Ovary (tissue), 9 donors: Measurements from ENCODE around the gene GNAS-AS1. TPM values are rescaled to one million over a fixed set of nuclear protein-coding genes. Genes with fewer than 3 reads are reported as not detected.

Experiments
- DNase-seq, 5 donors: peaks; one replicate each; pipeline ENCODE4 v3.0.0-alpha.2; 2019 to 2020
- H3K27ac ChIP-seq, 2 donors: fragments of 200-600 bp; one replicate each; pipeline versions ENCODE4 v1.5.1 to v1.8.0; 2019 to 2022
- H3K27me3 ChIP-seq: fragments of 200-600 bp; one replicate; pipeline ENCODE4 v1.8.0; 2022
- H3K36me3 ChIP-seq: fragments of 200-600 bp; sonication (generic); one replicate; pipeline ENCODE4 v1.5.1; 2019
- H3K4me1 ChIP-seq: one replicate; pipeline ENCODE4 v1.8.1; 2013; ENCODE audit warnings: mild to moderate bottlenecking, moderate library complexity; ENCODE audit not compliant: insufficient read depth
- H3K4me3 ChIP-seq: fragments of 200-600 bp; sonication (generic); one replicate; pipeline ENCODE4 v1.5.1; 2017
- H3K9me3 ChIP-seq, 2 donors: fragments of 200-600 bp in 1 of 2; sonication (generic) in 1 of 2; one replicate each; pipeline versions ENCODE4 v1.5.1 to v1.8.1; 2013 to 2019; ENCODE audit warnings: mild to moderate bottlenecking in 1 of 2, moderate library complexity in 1 of 2
- CTCF ChIP-seq, 3 donors: fragments of 450-650 bp in 2 of 3; fragments of 200-600 bp in 1 of 3; IDR thresholded peaks; one replicate each; pipeline versions ENCODE4 v1.5.1 to v1.8.0; 2016 to 2022; ENCODE audit warnings: antibody characterized with exemption in 3 of 3, mild to moderate bottlenecking in 1 of 3
- EP300 ChIP-seq: sonication (generic); formaldehyde crosslinking; IDR thresholded peaks from one replicate; pipeline ENCODE4 v1.6.1; 2017; ENCODE audit warnings: antibody characterized with exemption
- POLR2A ChIP-seq: fragments of 450-650 bp; IDR thresholded peaks from one replicate; pipeline ENCODE4 v1.6.1; 2017; ENCODE audit warnings: antibody characterized with exemption, mild to moderate bottlenecking, moderate library complexity
- WGBS, 3 donors: extraction: QIAGEN DNeasy Blood & Tissue Kit in 1 of 3; methylation state at CpG; one replicate each; pipeline versions ENCODE4 v1.1.5 to v1.1.7; 2013 to 2017; 5-methylcytosine and 5-hydroxymethylcytosine counted together
- intact Hi-C, 4 donors: fragments of 100-400 bp; cut with DNase I; formaldehyde crosslinking; loops; one replicate each; pipeline versions ENCODE4 v1.11.0 to v1.15.1; 2022 to 2023
- polyA plus RNA-seq, 2 donors: library from polyadenylated mRNA; stranded (reverse); fragments of 200-250 nt in 1 of 2; fragments of 350-450 nt in 1 of 2; fragmentation: Illumina TruSeq in 1 of 2; extraction: RNeasy Lipid Tissue Mini Kit (QIAGEN cat#74804) in 1 of 2; gene quantifications; one replicate each; pipeline ENCODE4 v1.2.3, GENCODE V29; 2013 to 2014
- total RNA-seq, 7 donors: library from RNA; depleted of rRNA in 2 of 7; stranded (reverse); fragments of >200 nt in 2 of 7; fragmentation: NEBNext Ultra II Directional in 3 of 7; extraction: Animal tissue kit (Norgen Biotek cat#: 25700) in 3 of 7; gene quantifications; one replicate each; pipeline versions ENCODE4 v1.1.0 to v1.2.4, GENCODE V29; 2016 to 2023
- donor health status: DM: no; HTN: no; CAD: no; lungs with moderate emphysema.
- donor health status: DM: no; HTN: no; CAD: no.
- donor health status: Bipolar disorder and iron deficiency.
- donor health status: DM: yes; HTN: yes; CAD: no.
- donor health status: DM: no; HTN: no; CAD: no.
- donor health status: DM: yes; HTN: yes; CAD: no.

GNAS-AS1 gene
- total and polyA plus RNA-seq, 9 donors, result 0.10 to 0.37 (median 0.18) TPM; not detected in 2

- no peak for TF ChIP-seq EP300
- no peaks in the 10 kb centered on the region for H3K9me3 ChIP-seq
- no peaks in the 10 kb centered on the region for H3K36me3 ChIP-seq
- no peak overlapping the region for H3K27ac ChIP-seq
- H3K4me1 ChIP-seq, result peaks cover 13% of the 10 kb centered on the region
- H3K4me3 ChIP-seq, result no peak overlapping the region
- intact Hi-C loops, result loop anchor here in 3 of 4 donors (5.0 to 10.0 kb wide), 3 partner anchors 85 to 245 kb away; partner anchors contain the start of genes CTSZ (in 1 of the 3), NELFCD (in 1 of the 3) and STX16 (in 1 of the 3)
- 14 to 31% (median 21%) methylated on average over 4 of the region's 4 CpGs for WGBS, 3 donors
- DNase-seq, result no peak
- no peaks in the 10 kb centered on the region for H3K27me3 ChIP-seq
These were observed 46.8 kb upstream of the GNAS-AS1 start for GRCh38 chr20:58897488-58897887.

GRCh38 chr20:58896820-58897219 is 46.1 kb upstream of the GNAS-AS1 start:
- peaks cover 11% of the 10 kb centered on the region for H3K4me1 ChIP-seq
- intact Hi-C loops, result loop anchor here in 3 of 4 donors (5.0 to 10.0 kb wide), 3 partner anchors 85 to 245 kb away; partner anchors contain the start of genes CTSZ (in 1 of the 3), NELFCD (in 1 of the 3) and STX16 (in 1 of the 3)

DNA sequence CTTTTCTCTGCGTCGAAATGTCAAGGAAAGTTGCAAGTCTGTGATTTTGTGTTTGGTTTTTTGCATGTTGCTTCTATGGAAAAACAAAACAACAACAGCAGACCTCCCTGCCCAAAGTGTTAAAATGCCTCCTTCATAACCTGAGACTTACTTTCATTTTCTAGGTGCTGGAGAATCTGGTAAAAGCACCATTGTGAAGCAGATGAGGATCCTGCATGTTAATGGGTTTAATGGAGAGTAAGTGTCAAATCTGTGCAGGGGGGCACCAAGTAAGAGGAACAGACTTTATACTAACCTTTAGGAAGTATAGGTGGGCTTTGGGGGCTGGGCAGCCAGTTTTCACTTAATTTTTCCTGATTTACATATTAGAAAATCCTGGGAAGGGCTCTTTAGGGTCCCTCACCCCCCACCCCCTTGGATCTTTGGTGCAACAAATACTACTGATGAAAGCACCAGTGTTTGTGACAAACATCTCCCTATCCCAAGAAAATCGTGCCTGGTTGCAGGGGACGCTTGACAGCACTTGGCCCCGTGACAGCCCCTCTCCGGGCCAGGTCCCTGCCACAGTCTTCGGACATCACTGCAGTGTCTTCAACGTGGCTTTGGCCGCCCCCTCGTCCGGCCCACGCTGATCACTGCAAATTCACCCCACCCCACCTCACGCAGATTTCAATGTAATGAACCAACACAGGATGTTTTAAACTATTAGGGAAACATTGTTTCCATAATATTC is 44.9 kb upstream of the GNAS-AS1 start:
- no peak for DNase-seq
- WGBS, 3 donors, result 28 to 47% (median 41%) methylated on average over 13 of the region's 13 CpGs
- no peak overlapping the region for H3K27ac ChIP-seq
- H3K4me1 ChIP-seq, result peaks cover 11% of the 10 kb centered on the region
- TF ChIP-seq POLR2A (no peak), EP300 (no peak), CTCF (IDR thresholded peaks at IDR 0.05) (no peak)
- no peaks in the 10 kb centered on the region for H3K27me3 ChIP-seq
- no peaks in the 10 kb centered on the region for H3K36me3 ChIP-seq
- intact Hi-C loops, result loop anchor here in 3 of 4 donors (5.0 to 10.0 kb wide), 3 partner anchors 87 to 243 kb away; partner anchors contain the start of genes CTSZ (in 1 of the 3), NELFCD (in 1 of the 3) and STX16 (in 1 of the 3)
- H3K9me3 ChIP-seq, result no peaks in the 10 kb centered on the region
- no peak overlapping the region for H3K4me3 ChIP-seq

More at GRCh38 chr20:58896820-58897219, 46.1 kb upstream of the GNAS-AS1 start:
- no peak for DNase-seq
- no peak overlapping the region for H3K4me3 ChIP-seq
- no peaks in the 10 kb centered on the region for H3K27me3 ChIP-seq
- no peaks in the 10 kb centered on the region for H3K36me3 ChIP-seq
- 60 to 69% (median 67%) methylated on average over 3 of the region's 3 CpGs for WGBS, 3 donors
- no peak for TF ChIP-seq POLR2A
- no peak for TF ChIP-seq CTCF (IDR thresholded peaks at IDR 0.05)
- no peak for TF ChIP-seq EP300
- no peak overlapping the region for H3K27ac ChIP-seq
- no peaks in the 10 kb centered on the region for H3K9me3 ChIP-seq

DNA sequence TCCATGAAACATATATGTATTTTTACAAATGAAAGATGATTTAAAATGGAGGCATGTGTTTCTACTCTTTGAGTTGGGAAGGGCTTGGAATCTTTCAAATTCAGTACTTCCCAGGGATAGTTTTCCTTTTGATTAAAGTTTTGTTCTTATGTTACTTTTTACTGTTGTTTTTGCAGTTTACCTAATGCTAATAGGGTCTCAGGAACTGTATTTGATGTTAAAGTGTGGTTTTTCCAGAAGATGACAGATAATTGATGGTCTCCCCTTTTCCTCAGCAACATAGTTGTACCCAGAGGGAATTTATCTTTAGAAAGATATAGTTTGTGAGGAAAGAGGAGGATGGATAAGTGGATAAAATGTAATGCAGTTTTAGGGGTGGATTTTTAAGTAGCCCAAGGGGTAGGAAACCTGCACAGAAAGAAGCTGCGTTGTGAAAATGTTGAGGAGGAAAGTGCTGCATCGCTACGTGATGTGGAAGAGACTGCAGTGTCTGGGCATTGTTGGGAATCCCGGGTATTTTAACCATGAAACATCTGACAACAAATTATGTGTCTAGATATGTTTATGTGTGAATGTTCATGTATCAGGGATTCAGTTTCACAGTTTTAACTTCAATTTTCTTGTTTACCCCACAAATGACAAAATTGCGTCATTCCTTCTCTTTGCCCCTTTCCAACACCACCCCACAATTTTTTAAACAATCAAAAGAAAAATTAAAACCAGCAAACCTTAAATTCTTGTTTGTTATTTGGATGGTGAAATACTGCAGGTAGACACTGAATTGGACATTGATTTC is 44.1 kb upstream of the GNAS-AS1 start:
- intact Hi-C loops, result loop anchor here in 3 of 4 donors (5.0 to 10.0 kb wide), 5 partner anchors 87 to 243 kb away; partner anchors contain the start of genes NELFCD (in 2 of the 3), ATP5F1E (in 1 of the 3), CTSZ (in 1 of the 3) and PRELID3B (in 1 of the 3)
- no peaks in the 10 kb centered on the region for H3K9me3 ChIP-seq
- no peaks in the 10 kb centered on the region for H3K27me3 ChIP-seq
- peaks cover 11% of the 10 kb centered on the region for H3K4me1 ChIP-seq
- no peaks in the 10 kb centered on the region for H3K36me3 ChIP-seq
- no peak overlapping the region for H3K27ac ChIP-seq
- 21 to 27% (median 26%) methylated on average over 5 of the region's 5 CpGs for WGBS, 3 donors
- no peak overlapping the region for H3K4me3 ChIP-seq
- no peak for TF ChIP-seq EP300
- no peak for TF ChIP-seq CTCF (IDR thresholded peaks at IDR 0.05)
- no peak for TF ChIP-seq POLR2A
- no peak for DNase-seq
